Mesenchymal stem cell (in vitro differentiated cells and primary cell): ENCODE results near the gene AMACR.
"Not testable (repeated sequence)": the region's sequence is repeated elsewhere in the genome, so short reads cannot be mapped to it uniquely, and the experiment has no call there.

Experiments
- DNase-seq: peaks from one replicate; pipeline ENCODE4 v3.0.0-alpha.2; 2013
- H2AFZ ChIP-seq: one replicate; pipeline ENCODE4 v1.6.1; 2013; ENCODE audit warnings: low read depth, mild to moderate bottlenecking, control low read depth, inconsistent platforms, low read length, moderate library complexity
- H2AK5ac ChIP-seq: 2 replicates; pipeline ENCODE4 v1.6.1; 2013; ENCODE audit warnings: low read length, moderate library complexity, mild to moderate bottlenecking, inconsistent platforms; ENCODE audit not compliant: severe bottlenecking
- H2BK120ac ChIP-seq: one replicate; pipeline ENCODE4 v1.6.1; 2013; ENCODE audit warnings: low read depth, mild to moderate bottlenecking, inconsistent platforms, low read length, moderate library complexity
- H2BK12ac ChIP-seq, 2 experiments: one replicate each; pipeline ENCODE4 v1.6.1; 2013; ENCODE audit warnings: inconsistent platforms in 2 of 2, low read length in 2 of 2, mild to moderate bottlenecking in 2 of 2, moderate library complexity in 2 of 2, control low read depth in 1 of 2
- H2BK15ac ChIP-seq: one replicate; pipeline ENCODE4 v1.6.1; 2013; ENCODE audit warnings: mild to moderate bottlenecking, low read depth, inconsistent platforms; ENCODE audit not compliant: poor library complexity, severe bottlenecking
- H2BK5ac ChIP-seq: 2 replicates; pipeline ENCODE4 v1.6.1; 2013; ENCODE audit warnings: low read depth, mild to moderate bottlenecking, low read length, control low read depth, inconsistent platforms; ENCODE audit not compliant: poor library complexity, severe bottlenecking
- H3K14ac ChIP-seq, 2 experiments: one replicate each; pipeline ENCODE4 v1.6.1; 2013; ENCODE audit warnings: inconsistent platforms in 2 of 2, low read length in 2 of 2, control low read depth in 1 of 2, mild to moderate bottlenecking in 1 of 2, moderate library complexity in 1 of 2
- H3K18ac ChIP-seq, 2 experiments: one replicate each; pipeline ENCODE4 v1.6.1; 2013; ENCODE audit warnings: inconsistent platforms in 2 of 2, low read length in 2 of 2, control low read depth in 1 of 2, low read depth in 1 of 2, mild to moderate bottlenecking in 1 of 2
- H3K23ac ChIP-seq, 2 experiments: one replicate each; pipeline ENCODE4 v1.6.1; 2013; ENCODE audit warnings: inconsistent platforms in 2 of 2, low read length in 2 of 2, mild to moderate bottlenecking in 2 of 2, moderate library complexity in 2 of 2, control low read depth in 1 of 2
- H3K27ac ChIP-seq: 2 replicates; pipeline ENCODE4 v1.5.1; 2013; ENCODE audit warnings: mild to moderate bottlenecking, moderate library complexity, low read length, control low read depth, inconsistent platforms; ENCODE audit not compliant: poor library complexity, severe bottlenecking
- H3K27me3 ChIP-seq, 2 experiments: 2 replicates each; pipeline versions ENCODE4 v1.6.1 to v1.7.0; 2013; ENCODE audit warnings: low read length in 2 of 2, mild to moderate bottlenecking in 2 of 2, moderate library complexity in 2 of 2, control low read depth in 1 of 2, inconsistent platforms in 1 of 2; ENCODE audit not compliant: control insufficient read depth in 1 of 2, insufficient read depth in 1 of 2
- H3K36me3 ChIP-seq, 2 experiments: 2 replicates each; pipeline versions ENCODE4 v1.6.1 to v1.7.0; 2013; ENCODE audit warnings: low read length in 2 of 2, control low read depth in 1 of 2, inconsistent platforms in 1 of 2, low read depth in 1 of 2, mild to moderate bottlenecking in 1 of 2; ENCODE audit not compliant: insufficient read depth in 2 of 2, control insufficient read depth in 1 of 2
- H3K4ac ChIP-seq, 2 experiments: one replicate each; pipeline ENCODE4 v1.6.1; 2013; ENCODE audit warnings: inconsistent platforms in 2 of 2, low read length in 2 of 2, mild to moderate bottlenecking in 2 of 2, moderate library complexity in 2 of 2, control low read depth in 1 of 2, low read depth in 1 of 2
- H3K4me1 ChIP-seq: 2 replicates; pipeline ENCODE4 v1.6.1; 2013; ENCODE audit warnings: low read depth, low read length, control low read depth; ENCODE audit not compliant: control insufficient read depth, insufficient read depth
- H3K4me2 ChIP-seq: 2 replicates; pipeline ENCODE4 v1.6.1; 2013; ENCODE audit warnings: low read length, mild to moderate bottlenecking, inconsistent platforms; ENCODE audit not compliant: poor library complexity, severe bottlenecking
- H3K4me3 ChIP-seq, 2 experiments: 2 replicates each; pipeline versions ENCODE4 v1.5.1 to v1.7.0; 2013; ENCODE audit warnings: low read length in 2 of 2, mild to moderate bottlenecking in 2 of 2, control low read depth in 1 of 2, low read depth in 1 of 2; ENCODE audit not compliant: insufficient read depth in 1 of 2
- H3K79me1 ChIP-seq: replicated peaks from 2 replicates; pipeline ENCODE4 v1.6.1; 2013; ENCODE audit warnings: mild to moderate bottlenecking, control low read depth, low read length, inconsistent platforms; ENCODE audit not compliant: poor library complexity, severe bottlenecking
- H3K9ac ChIP-seq: 2 replicates; pipeline ENCODE4 v1.7.0; 2013; ENCODE audit warnings: mild to moderate bottlenecking, low read length, moderate library complexity
- H3K9me3 ChIP-seq: 2 replicates; pipeline ENCODE4 v1.7.0; 2013; ENCODE audit warnings: mild to moderate bottlenecking, low read length; ENCODE audit not compliant: control insufficient read depth
- H4K8ac ChIP-seq: one replicate; pipeline ENCODE4 v1.6.1; 2013; ENCODE audit warnings: inconsistent platforms, mild to moderate bottlenecking, low read length, moderate library complexity
- H4K91ac ChIP-seq: one replicate; pipeline ENCODE4 v1.6.1; 2013; ENCODE audit warnings: mild to moderate bottlenecking, low read length, inconsistent platforms
- WGBS: methylation state at CpG from one replicate; pipeline ENCODE4 v1.1.7; 2013; ENCODE audit warnings: mixed read lengths; 5-methylcytosine and 5-hydroxymethylcytosine counted together

Gene AMACR

GRCh38 chr5:33952175-33952574, 55.7 kb downstream of the AMACR start:
- H3K23ac ChIP-seq, DNase-seq, H2BK120ac ChIP-seq, H3K79me1 ChIP-seq, H2BK15ac ChIP-seq, H3K36me3 ChIP-seq, H3K4me2 ChIP-seq, H3K27ac ChIP-seq, H2AFZ ChIP-seq, H4K91ac ChIP-seq, H3K9ac ChIP-seq, H3K4me3 ChIP-seq, H2AK5ac ChIP-seq, H2BK12ac ChIP-seq, H3K14ac ChIP-seq, H3K4me1 ChIP-seq, H4K8ac ChIP-seq, H2BK5ac ChIP-seq, H3K18ac ChIP-seq, H3K4ac ChIP-seq: not testable (repeated sequence)
- WGBS: 85% methylated on average over 3 of the region's 5 CpGs
- peaks cover 15% of the 10 kb centered on the region for H3K9me3 ChIP-seq
- peaks cover 3 to 11% of the 10 kb centered on the region in 2 experiments for H3K27me3 ChIP-seq

- no peak overlapping the region for H2BK12ac ChIP-seq
- no peaks in the 10 kb centered on the region for H3K36me3 ChIP-seq
- no peaks in the 10 kb centered on the region for H3K79me1 ChIP-seq
- WGBS: 85% methylated on average over 12 of the region's 12 CpGs
- no peak overlapping the region for H3K4me3 ChIP-seq
- no peak overlapping the region for H2BK15ac ChIP-seq
- no peak overlapping the region for H3K4me2 ChIP-seq
- no peak overlapping the region for H3K9ac ChIP-seq
- no peak overlapping the region for H4K8ac ChIP-seq
- no peak overlapping the region for H3K14ac ChIP-seq
- H2BK5ac ChIP-seq: no peak overlapping the region
- H2AK5ac ChIP-seq: no peak overlapping the region
- no peak overlapping the region for H3K4ac ChIP-seq
- no peak overlapping the region for H2AFZ ChIP-seq
- H3K18ac ChIP-seq: no peak overlapping the region
- DNase-seq: no peak
- peaks cover 5% of the 10 kb centered on the region for H3K9me3 ChIP-seq
- no peak overlapping the region for H3K27ac ChIP-seq
- no peak overlapping the region for H2BK120ac ChIP-seq
- H4K91ac ChIP-seq: no peak overlapping the region
- no peak overlapping the region for H3K23ac ChIP-seq
- H3K4me1 ChIP-seq: no peaks in the 10 kb centered on the region
- peaks cover 39 to 53% of the 10 kb centered on the region in 2 experiments for H3K27me3 ChIP-seq
Observed at GRCh38 chr5:33944543-33945132, 63.2 kb downstream of the AMACR start.

- no peak overlapping the region for H3K4me3 ChIP-seq
- H3K79me1 ChIP-seq: no peaks in the 10 kb centered on the region
- no peak overlapping the region for H3K18ac ChIP-seq
- H2BK15ac ChIP-seq: no peak overlapping the region
- no peak overlapping the region for H3K14ac ChIP-seq
- no peak overlapping the region for H3K4me2 ChIP-seq
- DNase-seq: no peak
- H2BK12ac ChIP-seq: no peak overlapping the region
- no peak overlapping the region for H2AFZ ChIP-seq
- H3K9me3 ChIP-seq: no peaks in the 10 kb centered on the region
- no peak overlapping the region for H3K23ac ChIP-seq
- 83% methylated on average over 2 of the region's 5 CpGs for WGBS
- no peak overlapping the region for H4K8ac ChIP-seq
- no peak overlapping the region for H2AK5ac ChIP-seq
- H4K91ac ChIP-seq: no peak overlapping the region
- H3K4me1 ChIP-seq: peaks cover 7% of the 10 kb centered on the region
- no peak overlapping the region for H2BK5ac ChIP-seq
- no peak overlapping the region for H3K27ac ChIP-seq
- peaks cover 47 to 63% of the 10 kb centered on the region in 2 experiments for H3K27me3 ChIP-seq
- no peak overlapping the region for H2BK120ac ChIP-seq
- no peak overlapping the region for H3K4ac ChIP-seq
- no peaks in the 10 kb centered on the region for H3K36me3 ChIP-seq
- H3K9ac ChIP-seq: no peak overlapping the region
Observed at GRCh38 chr5:33941090-33941489, 66.8 kb downstream of the AMACR start.

GRCh38 chr5:33939556-33940262, 68.1 kb downstream of the AMACR start:
- H2AFZ ChIP-seq: no peak overlapping the region
- H3K9me3 ChIP-seq: no peaks in the 10 kb centered on the region
- DNase-seq: peak; percentile 36
- H3K4me3 ChIP-seq: no peak overlapping the region
- H3K18ac ChIP-seq: no peak overlapping the region
- no peak overlapping the region for H2AK5ac ChIP-seq
- H3K4me2 ChIP-seq: no peak overlapping the region
- no peak overlapping the region for H3K27ac ChIP-seq
- H3K14ac ChIP-seq: no peak overlapping the region
- H4K91ac ChIP-seq: no peak overlapping the region
- no peak overlapping the region for H3K9ac ChIP-seq
- no peak overlapping the region for H2BK15ac ChIP-seq
- no peaks in the 10 kb centered on the region for H3K36me3 ChIP-seq
- peaks cover 8% of the 10 kb centered on the region for H3K4me1 ChIP-seq
- no peaks in the 10 kb centered on the region for H3K79me1 ChIP-seq
- no peak overlapping the region for H2BK12ac ChIP-seq
- H3K27me3 ChIP-seq: peaks cover 41 to 60% of the 10 kb centered on the region in 2 experiments
- H3K4ac ChIP-seq: no peak overlapping the region
- no peak overlapping the region for H3K23ac ChIP-seq
- H2BK5ac ChIP-seq: no peak overlapping the region
- no peak overlapping the region for H2BK120ac ChIP-seq
- over 99% methylated on average over 6 of the region's 8 CpGs for WGBS
- H4K8ac ChIP-seq: no peak overlapping the region
